CD4-positive, alpha-beta T cell treated with Interleukin-15 for 4 hours (primary cell): ENCODE data around the gene C5orf47.

Experiments used
- DNase-seq: peaks from one replicate; pipeline ENCODE4 v3.0.0-alpha.2; 2020; ENCODE audit warnings: low spot score

The C5orf47 gene

GRCh38 chr5:173988554-173989431, at the start of gene C5orf47:
Gene C5orf47 (plus strand): TSS chr5:173989170. CDS start chr5:173989264, 94 bp downstream.
- no peak for DNase-seq

- DNase-seq = no peak
These were observed 48.7 kb upstream of the C5orf47 start for GRCh38 chr5:173940269-173940668.

- no peak for DNase-seq
These were observed 47.9 kb upstream of the C5orf47 start for GRCh38 chr5:173941102-173941501.

GRCh38 chr5:173941758-173942401, 47.1 kb upstream of the C5orf47 start:
- DNase-seq = no peak

GRCh38 chr5:173944511-173944910, 44.5 kb upstream of the C5orf47 start:
- DNase-seq = no peak

- no peak for DNase-seq
These were observed 43.8 kb upstream of the C5orf47 start for GRCh38 chr5:173945160-173945559.

GRCh38 chr5:173946323-173946722, 42.6 kb upstream of the C5orf47 start:
- DNase-seq = no peak

GRCh38 chr5:173950829-173951228, 38.1 kb upstream of the C5orf47 start:
- no peak for DNase-seq

GRCh38 chr5:173953528-173954090, 35.4 kb upstream of the C5orf47 start:
- DNase-seq = no peak

- DNase-seq = no peak
These were observed 34.1 kb upstream of the C5orf47 start for GRCh38 chr5:173954671-173955521.

GRCh38 chr5:173960986-173961385, 28.0 kb upstream of the C5orf47 start:
- DNase-seq = no peak

GRCh38 chr5:173961418-173961817, 27.6 kb upstream of the C5orf47 start:
- DNase-seq = no peak

GRCh38 chr5:173962436-173962972, 26.5 kb upstream of the C5orf47 start:
- DNase-seq = no peak

- no peak for DNase-seq
These were observed 25.7 kb upstream of the C5orf47 start for GRCh38 chr5:173963182-173963838.

- DNase-seq = peak; percentile 6
These were observed 25.0 kb upstream of the C5orf47 start for GRCh38 chr5:173963867-173964441.

GRCh38 chr5:173964506-173964905, 24.5 kb upstream of the C5orf47 start:
- DNase-seq = no peak

GRCh38 chr5:173967241-173967640, 21.7 kb upstream of the C5orf47 start:
- no peak for DNase-seq

GRCh38 chr5:173968154-173968797, 20.7 kb upstream of the C5orf47 start:
- no peak for DNase-seq

- no peak for DNase-seq
These were observed 19.6 kb upstream of the C5orf47 start for GRCh38 chr5:173969167-173970049.
